Activated CD4-positive, alpha-beta memory T cell treated with anti-CD3 and anti-CD28 coated beads for 36 hours (primary cell): ENCODE results near the gene PM20D1. TPM values are rescaled to one million over a fixed set of nuclear protein-coding genes. Genes with fewer than 3 reads are reported as not detected.

Experiments
- CTCF ChIA-PET: fragments of 350-600 bp; sonication (Branson Sonifier 250); formaldehyde crosslinking; loops from one replicate; lab custom pipeline; 2021; ENCODE audit warnings: antibody characterized with exemption, inconsistent platforms; lab: Charles Lee
- POLR2A ChIA-PET: fragments of 350-600 bp; sonication (Branson Sonifier 250); formaldehyde crosslinking; loops from one replicate; lab custom pipeline; 2021; ENCODE audit warnings: antibody characterized with exemption; lab: Charles Lee
- DNase-seq: peaks from one replicate; pipeline ENCODE4 v3.0.0-alpha.2; 2020
- H3K27ac Mint-ChIP-seq: one replicate; pipeline ENCODE4 v1.8.0; 2021; ENCODE audit warnings: mixed read lengths
- H3K27me3 Mint-ChIP-seq: one replicate; pipeline ENCODE4 v1.8.0; 2021; ENCODE audit warnings: mixed read lengths
- H3K36me3 Mint-ChIP-seq: one replicate; pipeline ENCODE4 v1.8.0; 2021; ENCODE audit warnings: mixed read lengths
- H3K4me1 Mint-ChIP-seq: one replicate; pipeline ENCODE4 v1.8.0; 2021; ENCODE audit warnings: low read depth, mixed read lengths
- H3K4me3 Mint-ChIP-seq: one replicate; pipeline ENCODE4 v1.8.0; 2021; ENCODE audit warnings: mild to moderate bottlenecking, mixed read lengths
- H3K9me3 Mint-ChIP-seq: one replicate; pipeline ENCODE4 v1.8.0; 2021; ENCODE audit warnings: mixed read lengths
- intact Hi-C: fragments of 100-400 bp; cut with micrococcal nuclease; formaldehyde crosslinking; loops from one replicate; pipeline ENCODE4 v1.15.1; 2023
- total RNA-seq, 2 experiments: library from RNA; stranded (reverse); gene quantifications; one replicate each; pipeline ENCODE4 v1.2.3, GENCODE V29; 2021

PM20D1 gene
- total RNA-seq, 2 experiments from 2014 or later = 0.29 to 0.55 TPM

DNA sequence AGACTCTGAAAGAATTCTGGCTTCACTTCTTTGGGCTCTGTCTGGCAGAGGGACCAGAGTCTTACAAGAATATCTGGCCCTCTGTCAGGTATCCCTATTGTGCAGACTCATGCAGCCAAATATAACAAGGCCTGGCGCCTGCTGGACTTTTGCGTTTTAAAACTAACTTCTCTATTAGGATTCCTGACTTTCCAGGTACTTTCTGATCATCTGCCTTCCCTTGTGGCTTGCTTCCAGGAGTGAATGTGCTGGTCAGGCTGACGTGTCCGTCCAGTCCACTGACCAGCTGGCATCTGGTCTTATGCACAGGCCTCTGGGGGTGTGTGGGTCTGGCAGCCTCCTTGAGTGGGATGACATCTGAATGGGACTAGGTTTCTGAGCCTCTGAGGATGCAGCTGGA, 66.0 kb downstream of the PM20D1 start:
- Mint-ChIP-seq H3K36me3 (no peaks in the 10 kb centered on the region), H3K9me3 (no peaks in the 10 kb centered on the region), H3K27ac (no peak overlapping the region), H3K4me3 (no peak overlapping the region), H3K27me3 (no peaks in the 10 kb centered on the region), H3K4me1 (peaks cover 9% of the 10 kb centered on the region)
- intact Hi-C loops = no loop called here
- ChIA-PET POLR2A (no interaction called here), CTCF (no interaction called here)
- no peak for DNase-seq

DNA sequence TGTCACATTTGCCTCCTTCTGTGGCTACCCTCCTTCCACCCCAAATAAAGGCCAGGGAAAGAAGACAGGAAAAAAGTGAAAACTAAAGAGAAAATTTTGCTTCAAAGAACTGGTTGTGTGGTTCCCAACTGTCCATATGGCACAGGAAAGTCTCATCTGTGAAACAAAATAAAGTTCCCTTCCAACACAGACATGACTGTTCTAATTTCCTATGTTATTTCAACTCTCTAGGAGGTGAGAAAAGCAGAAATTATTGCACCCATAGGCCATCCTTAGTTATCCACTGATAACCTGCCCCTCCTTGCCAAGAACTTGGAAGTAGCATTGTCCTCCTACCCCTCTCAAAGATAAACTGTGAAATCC, 66.5 kb downstream of the PM20D1 start:
- Mint-ChIP-seq H3K4me1 (peaks cover 9% of the 10 kb centered on the region), H3K27me3 (no peaks in the 10 kb centered on the region), H3K27ac (no peak overlapping the region), H3K9me3 (no peaks in the 10 kb centered on the region), H3K36me3 (no peaks in the 10 kb centered on the region), H3K4me3 (no peak overlapping the region)
- intact Hi-C loops = no loop called here
- CTCF ChIA-PET = interaction anchor here (2.0 kb wide), 1 partner anchor 124 kb away, joined by 8 read pairs; no protein-coding TSS in a partner anchor
- no peak for DNase-seq
- POLR2A ChIA-PET = no interaction called here

GRCh38 chr1:205782627-205783432, 67.1 kb downstream of the PM20D1 start:
- peaks cover 9% of the 10 kb centered on the region for H3K4me1 Mint-ChIP-seq
- POLR2A ChIA-PET = interaction anchor here (1.2 kb wide), 1 partner anchor 22 kb away, joined by 4 read pairs; no protein-coding TSS in a partner anchor
- no peaks in the 10 kb centered on the region for H3K36me3 Mint-ChIP-seq
- intact Hi-C loops = loop anchor here (1.0 kb wide), 1 partner anchor 72 kb away; no protein-coding TSS in a partner anchor
- CTCF ChIA-PET = interaction anchor here (0.9 to 2.0 kb wide), 6 partner anchors 9 to 195 kb away, joined by 3 to 10 read pairs (median 4); no protein-coding TSS in a partner anchor
- DNase-seq = no peak
- H3K27me3 Mint-ChIP-seq = no peaks in the 10 kb centered on the region
- no peak overlapping the region for H3K4me3 Mint-ChIP-seq
- no peak overlapping the region for H3K27ac Mint-ChIP-seq
- no peaks in the 10 kb centered on the region for H3K9me3 Mint-ChIP-seq

DNA sequence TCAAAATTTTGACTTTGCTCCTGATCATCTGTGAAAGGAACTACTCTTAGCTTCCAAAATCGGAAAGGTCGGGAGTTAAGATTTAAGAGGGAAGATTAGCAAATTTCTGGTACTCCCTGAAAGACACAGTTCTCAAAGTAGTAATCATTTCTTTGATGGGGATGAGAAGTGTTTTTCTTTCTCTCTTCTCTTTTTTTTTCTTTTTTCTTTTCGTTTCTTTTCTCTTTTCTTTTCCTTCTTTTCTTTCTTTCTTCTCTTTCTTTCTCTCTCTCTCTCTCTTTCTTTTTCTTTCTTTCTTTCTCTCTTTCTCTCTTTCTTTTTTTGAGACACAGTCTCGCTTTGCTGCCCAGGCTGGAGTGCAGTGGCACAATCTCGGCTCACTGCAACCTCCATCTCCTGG, 69.6 kb downstream of the PM20D1 start:
- intact Hi-C loops = no loop called here
- Mint-ChIP-seq H3K4me3 (no peak overlapping the region), H3K27ac (no peak overlapping the region), H3K36me3 (no peaks in the 10 kb centered on the region), H3K9me3 (no peaks in the 10 kb centered on the region), H3K4me1 (peaks cover 21% of the 10 kb centered on the region), H3K27me3 (no peaks in the 10 kb centered on the region)
- ChIA-PET CTCF (interaction anchor here (1.0 kb wide), 1 partner anchor 188 kb away, joined by 4 read pairs; no protein-coding TSS in a partner anchor), POLR2A (no interaction called here)
- DNase-seq = no peak

Other genes starting within 250 kb of the PM20D1 start
- 10 to 100 TPM; 60.7 to 65.8 TPM for gene ELK4, start 218.1 kb downstream of the PM20D1 start, total RNA-seq
- gene SLC45A3, start 169.6 kb downstream of the PM20D1 start, total RNA-seq = under 1 TPM; 0.55 to 0.56 TPM
- gene NUCKS1, start 100.0 kb downstream of the PM20D1 start, total RNA-seq = 100 to 1,000 TPM; 149 to 202 TPM
- gene RAB29, start 74.7 kb downstream of the PM20D1 start, total RNA-seq = 10 to 100 TPM; 31.5 to 31.6 TPM
- gene SLC41A1, start 36.9 kb downstream of the PM20D1 start, total RNA-seq = 10 to 100 TPM; 34.9 to 35.0 TPM
- gene SLC26A9, start 93.3 kb upstream of the PM20D1 start, total RNA-seq = not detected
- gene RAB7B, start 153.3 kb upstream of the PM20D1 start, total RNA-seq = not detected
- not detected for gene CTSE, start 173.8 kb upstream of the PM20D1 start, total RNA-seq
- not detected for gene RHEX, start 203.0 kb upstream of the PM20D1 start, total RNA-seq